GM23248 (cell line): ENCODE data around the gene LURAP1L.

ENCODE experiments used
- EZH2 ChIP-seq: fragments of 200-600 bp; sonication (generic); IDR thresholded peaks from 2 replicates; pipeline ENCODE4 v1.6.1; 2018; ENCODE audit warnings: antibody characterized with exemption, mild to moderate bottlenecking; ENCODE audit not compliant: insufficient read depth, poor library complexity, severe bottlenecking
- EZH2phosphoT487 ChIP-seq: fragments of 200-600 bp; sonication (generic); IDR thresholded peaks from 2 replicates; pipeline ENCODE4 v1.6.1; 2018; ENCODE audit warnings: antibody characterized with exemption, moderate library complexity, mild to moderate bottlenecking, low read depth; ENCODE audit not compliant: insufficient read depth

DNA sequence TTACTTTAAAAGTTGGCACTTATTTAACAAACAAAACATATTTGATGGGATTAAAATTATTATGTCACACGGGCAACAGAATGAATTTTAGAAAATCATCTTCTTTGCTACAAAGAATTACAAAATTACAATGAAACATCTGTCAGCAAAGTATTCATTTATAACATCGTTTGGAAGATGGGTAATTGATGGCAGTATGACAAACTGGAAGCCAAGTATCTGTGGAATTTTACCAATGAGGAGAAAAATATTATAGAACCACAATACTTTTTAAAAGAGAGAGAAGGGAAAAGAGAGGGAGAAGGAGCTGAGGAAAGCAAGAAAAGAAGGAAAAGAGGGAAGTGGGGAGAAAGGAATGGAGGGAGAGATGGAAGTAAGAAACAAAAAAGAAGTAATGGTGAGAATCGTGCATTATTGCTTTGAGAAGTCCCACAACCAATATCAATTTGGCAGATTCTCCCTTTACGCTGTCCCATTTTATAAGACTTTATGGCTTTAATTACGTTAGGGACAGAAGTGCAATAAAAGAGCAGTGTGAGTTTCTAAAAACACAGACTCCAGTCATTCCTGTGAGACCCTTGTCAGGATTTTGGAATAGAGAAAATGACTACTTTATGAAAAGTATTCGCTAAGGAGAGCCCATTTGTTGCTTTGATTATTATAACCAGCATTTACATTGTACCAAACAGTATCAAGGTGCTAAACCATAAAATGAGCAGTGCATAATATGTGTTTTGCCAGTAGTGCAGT is 76.7 kb downstream of the LURAP1L start:
- no peak for TF ChIP-seq EZH2
- no peak for TF ChIP-seq EZH2phosphoT487
